SK-N-SH (cell line): Measurements from ENCODE around the gene ITLN1.

Experiments used
- FOXM1 ChIP-seq: IDR thresholded peaks from 2 replicates; pipeline ENCODE4 v1.4.0; 2012; ENCODE audit warnings: low read depth, mild to moderate bottlenecking
- GABPA ChIP-seq: IDR thresholded peaks from 2 replicates; pipeline ENCODE4 v1.4.0; 2012; ENCODE audit warnings: low read depth, mild to moderate bottlenecking
- NRF1 ChIP-seq: IDR thresholded peaks from 2 replicates; pipeline ENCODE4 v1.6.1; 2012; ENCODE audit warnings: low read depth, mild to moderate bottlenecking, low read length
- POLR2AphosphoS5 ChIP-seq: IDR thresholded peaks from 2 replicates; pipeline ENCODE4 v1.6.1; 2012; ENCODE audit warnings: low read depth, low read length
- RAD21 ChIP-seq: IDR thresholded peaks from 2 replicates; pipeline ENCODE4 v1.6.1; 2012; ENCODE audit warnings: mild to moderate bottlenecking, low read length
- RXRA ChIP-seq: IDR thresholded peaks from 2 replicates; pipeline ENCODE4 v1.4.0; 2012; ENCODE audit warnings: low read depth, mild to moderate bottlenecking, borderline replicate concordance
- SIN3A ChIP-seq: IDR thresholded peaks from 2 replicates; pipeline ENCODE4 v1.6.1; 2012; ENCODE audit warnings: low read depth, mild to moderate bottlenecking, low read length, moderate library complexity, borderline replicate concordance
- TAF1 ChIP-seq: IDR thresholded peaks from 2 replicates; pipeline ENCODE4 v1.6.1; 2012; ENCODE audit warnings: low read depth, mild to moderate bottlenecking, low read length, moderate library complexity, borderline replicate concordance
- YY1 ChIP-seq: IDR thresholded peaks from 2 replicates; pipeline ENCODE4 v1.4.0; 2012; ENCODE audit warnings: low read depth, mild to moderate bottlenecking
- TF ChIP-seq, protein P1 (sequence below): fragments of 150-350 bp; IDR thresholded peaks from 2 replicates; pipeline ENCODE4 v1.6.1; 2016; ENCODE audit warnings: mild to moderate bottlenecking, low read depth, low read length
- TF ChIP-seq, protein P2 (sequence below): fragments of 200-600 bp; sonication (generic); IDR thresholded peaks from 2 replicates; pipeline ENCODE4 v1.6.1; 2017; ENCODE audit warnings: antibody characterized with exemption, mild to moderate bottlenecking, moderate library complexity
- TF ChIP-seq, protein P3 (sequence below): IDR thresholded peaks from 2 replicates; pipeline ENCODE4 v1.6.1; 2012; ENCODE audit warnings: mild to moderate bottlenecking, low read depth, low read length, moderate library complexity
- TF ChIP-seq, protein P4 (sequence below): fragments of 150-350 bp; IDR thresholded peaks from 2 replicates; pipeline ENCODE4 v1.6.1; 2017; ENCODE audit warnings: antibody characterized with exemption, low read length, low read depth, borderline replicate concordance
- TF ChIP-seq, protein P5 (sequence below): IDR thresholded peaks from 2 replicates; pipeline ENCODE4 v1.4.0; 2012; ENCODE audit warnings: low read depth

DNA sequence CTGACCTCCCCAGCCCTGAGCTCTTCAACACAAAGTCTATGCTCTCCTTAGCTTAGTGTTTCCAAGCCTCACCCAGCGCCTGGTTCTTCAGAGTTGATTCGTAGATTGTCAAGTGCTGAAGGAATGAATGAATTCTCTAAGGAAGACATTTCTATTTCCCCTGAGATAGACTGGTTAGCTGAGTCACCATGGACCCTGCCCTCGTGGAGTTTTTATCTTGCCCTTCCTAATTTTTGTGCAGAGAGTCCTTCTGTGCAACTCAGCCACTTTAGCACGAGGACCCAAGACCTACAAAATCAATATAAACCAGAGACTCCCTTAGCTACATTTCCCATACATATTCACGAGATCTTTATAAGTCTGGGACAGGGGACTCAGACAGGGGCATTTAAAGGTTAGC lies 19.6 kb downstream of the ITLN1 start:
- no peak for TF ChIP-seq FOXM1
- TF ChIP-seq, protein P1, sequence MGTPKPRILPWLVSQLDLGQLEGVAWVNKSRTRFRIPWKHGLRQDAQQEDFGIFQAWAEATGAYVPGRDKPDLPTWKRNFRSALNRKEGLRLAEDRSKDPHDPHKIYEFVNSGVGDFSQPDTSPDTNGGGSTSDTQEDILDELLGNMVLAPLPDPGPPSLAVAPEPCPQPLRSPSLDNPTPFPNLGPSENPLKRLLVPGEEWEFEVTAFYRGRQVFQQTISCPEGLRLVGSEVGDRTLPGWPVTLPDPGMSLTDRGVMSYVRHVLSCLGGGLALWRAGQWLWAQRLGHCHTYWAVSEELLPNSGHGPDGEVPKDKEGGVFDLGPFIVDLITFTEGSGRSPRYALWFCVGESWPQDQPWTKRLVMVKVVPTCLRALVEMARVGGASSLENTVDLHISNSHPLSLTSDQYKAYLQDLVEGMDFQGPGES = no peak
- no peak for TF ChIP-seq POLR2AphosphoS5
- no peak for TF ChIP-seq NRF1
- TF ChIP-seq TAF1 = no peak
- TF ChIP-seq SIN3A = no peak
- TF ChIP-seq RXRA = no peak
- TF ChIP-seq, protein P2, sequence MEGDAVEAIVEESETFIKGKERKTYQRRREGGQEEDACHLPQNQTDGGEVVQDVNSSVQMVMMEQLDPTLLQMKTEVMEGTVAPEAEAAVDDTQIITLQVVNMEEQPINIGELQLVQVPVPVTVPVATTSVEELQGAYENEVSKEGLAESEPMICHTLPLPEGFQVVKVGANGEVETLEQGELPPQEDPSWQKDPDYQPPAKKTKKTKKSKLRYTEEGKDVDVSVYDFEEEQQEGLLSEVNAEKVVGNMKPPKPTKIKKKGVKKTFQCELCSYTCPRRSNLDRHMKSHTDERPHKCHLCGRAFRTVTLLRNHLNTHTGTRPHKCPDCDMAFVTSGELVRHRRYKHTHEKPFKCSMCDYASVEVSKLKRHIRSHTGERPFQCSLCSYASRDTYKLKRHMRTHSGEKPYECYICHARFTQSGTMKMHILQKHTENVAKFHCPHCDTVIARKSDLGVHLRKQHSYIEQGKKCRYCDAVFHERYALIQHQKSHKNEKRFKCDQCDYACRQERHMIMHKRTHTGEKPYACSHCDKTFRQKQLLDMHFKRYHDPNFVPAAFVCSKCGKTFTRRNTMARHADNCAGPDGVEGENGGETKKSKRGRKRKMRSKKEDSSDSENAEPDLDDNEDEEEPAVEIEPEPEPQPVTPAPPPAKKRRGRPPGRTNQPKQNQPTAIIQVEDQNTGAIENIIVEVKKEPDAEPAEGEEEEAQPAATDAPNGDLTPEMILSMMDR = no peak
- no peak for TF ChIP-seq YY1
- TF ChIP-seq RAD21 = no peak
- TF ChIP-seq, protein P3, sequence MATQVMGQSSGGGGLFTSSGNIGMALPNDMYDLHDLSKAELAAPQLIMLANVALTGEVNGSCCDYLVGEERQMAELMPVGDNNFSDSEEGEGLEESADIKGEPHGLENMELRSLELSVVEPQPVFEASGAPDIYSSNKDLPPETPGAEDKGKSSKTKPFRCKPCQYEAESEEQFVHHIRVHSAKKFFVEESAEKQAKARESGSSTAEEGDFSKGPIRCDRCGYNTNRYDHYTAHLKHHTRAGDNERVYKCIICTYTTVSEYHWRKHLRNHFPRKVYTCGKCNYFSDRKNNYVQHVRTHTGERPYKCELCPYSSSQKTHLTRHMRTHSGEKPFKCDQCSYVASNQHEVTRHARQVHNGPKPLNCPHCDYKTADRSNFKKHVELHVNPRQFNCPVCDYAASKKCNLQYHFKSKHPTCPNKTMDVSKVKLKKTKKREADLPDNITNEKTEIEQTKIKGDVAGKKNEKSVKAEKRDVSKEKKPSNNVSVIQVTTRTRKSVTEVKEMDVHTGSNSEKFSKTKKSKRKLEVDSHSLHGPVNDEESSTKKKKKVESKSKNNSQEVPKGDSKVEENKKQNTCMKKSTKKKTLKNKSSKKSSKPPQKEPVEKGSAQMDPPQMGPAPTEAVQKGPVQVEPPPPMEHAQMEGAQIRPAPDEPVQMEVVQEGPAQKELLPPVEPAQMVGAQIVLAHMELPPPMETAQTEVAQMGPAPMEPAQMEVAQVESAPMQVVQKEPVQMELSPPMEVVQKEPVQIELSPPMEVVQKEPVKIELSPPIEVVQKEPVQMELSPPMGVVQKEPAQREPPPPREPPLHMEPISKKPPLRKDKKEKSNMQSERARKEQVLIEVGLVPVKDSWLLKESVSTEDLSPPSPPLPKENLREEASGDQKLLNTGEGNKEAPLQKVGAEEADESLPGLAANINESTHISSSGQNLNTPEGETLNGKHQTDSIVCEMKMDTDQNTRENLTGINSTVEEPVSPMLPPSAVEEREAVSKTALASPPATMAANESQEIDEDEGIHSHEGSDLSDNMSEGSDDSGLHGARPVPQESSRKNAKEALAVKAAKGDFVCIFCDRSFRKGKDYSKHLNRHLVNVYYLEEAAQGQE = no peak
- no peak for TF ChIP-seq GABPA
- TF ChIP-seq, protein P4, sequence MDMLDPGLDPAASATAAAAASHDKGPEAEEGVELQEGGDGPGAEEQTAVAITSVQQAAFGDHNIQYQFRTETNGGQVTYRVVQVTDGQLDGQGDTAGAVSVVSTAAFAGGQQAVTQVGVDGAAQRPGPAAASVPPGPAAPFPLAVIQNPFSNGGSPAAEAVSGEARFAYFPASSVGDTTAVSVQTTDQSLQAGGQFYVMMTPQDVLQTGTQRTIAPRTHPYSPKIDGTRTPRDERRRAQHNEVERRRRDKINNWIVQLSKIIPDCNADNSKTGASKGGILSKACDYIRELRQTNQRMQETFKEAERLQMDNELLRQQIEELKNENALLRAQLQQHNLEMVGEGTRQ = no peak
- TF ChIP-seq, protein P5, sequence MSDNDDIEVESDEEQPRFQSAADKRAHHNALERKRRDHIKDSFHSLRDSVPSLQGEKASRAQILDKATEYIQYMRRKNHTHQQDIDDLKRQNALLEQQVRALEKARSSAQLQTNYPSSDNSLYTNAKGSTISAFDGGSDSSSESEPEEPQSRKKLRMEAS = no peak
